Eye (tissue), 1 donor: Measurements from ENCODE around the gene HDDC3.

Source experiments
- DNase-seq: peaks from one replicate; pipeline ENCODE4 v3.0.0-alpha.2; 2015

HDDC3 gene

GRCh38 chr15:90953947-90954711 is 21.8 kb upstream of the HDDC3 start:
- peak; percentile 10 for DNase-seq

GRCh38 chr15:90952901-90953677 is 20.7 kb upstream of the HDDC3 start:
- no peak for DNase-seq

DNA sequence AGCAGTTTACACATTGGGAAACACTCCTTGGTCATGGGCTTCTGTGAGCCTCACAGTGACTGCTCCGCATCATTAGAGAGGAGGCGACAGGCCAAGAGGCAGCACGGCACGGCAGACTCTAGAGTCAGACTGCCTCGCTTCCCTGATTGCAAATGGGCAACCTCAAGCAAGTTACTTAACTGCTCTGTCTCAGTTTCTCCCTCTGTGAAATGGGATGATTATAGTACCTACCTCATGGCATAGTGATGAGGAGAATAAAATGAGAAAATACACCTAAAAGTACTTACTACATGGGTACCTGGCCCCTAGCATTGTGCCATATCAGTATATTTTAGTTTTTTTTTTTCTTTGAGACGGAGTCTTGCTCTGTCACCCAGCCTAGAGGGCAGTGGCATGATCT is 18.3 kb upstream of the HDDC3 start:
- DNase-seq: no peak

- DNase-seq: no peak
Observed at GRCh38 chr15:90949979-90950675, 17.8 kb upstream of the HDDC3 start.

- DNase-seq: no peak
Observed at GRCh38 chr15:90948506-90948905, 16.2 kb upstream of the HDDC3 start.

DNA sequence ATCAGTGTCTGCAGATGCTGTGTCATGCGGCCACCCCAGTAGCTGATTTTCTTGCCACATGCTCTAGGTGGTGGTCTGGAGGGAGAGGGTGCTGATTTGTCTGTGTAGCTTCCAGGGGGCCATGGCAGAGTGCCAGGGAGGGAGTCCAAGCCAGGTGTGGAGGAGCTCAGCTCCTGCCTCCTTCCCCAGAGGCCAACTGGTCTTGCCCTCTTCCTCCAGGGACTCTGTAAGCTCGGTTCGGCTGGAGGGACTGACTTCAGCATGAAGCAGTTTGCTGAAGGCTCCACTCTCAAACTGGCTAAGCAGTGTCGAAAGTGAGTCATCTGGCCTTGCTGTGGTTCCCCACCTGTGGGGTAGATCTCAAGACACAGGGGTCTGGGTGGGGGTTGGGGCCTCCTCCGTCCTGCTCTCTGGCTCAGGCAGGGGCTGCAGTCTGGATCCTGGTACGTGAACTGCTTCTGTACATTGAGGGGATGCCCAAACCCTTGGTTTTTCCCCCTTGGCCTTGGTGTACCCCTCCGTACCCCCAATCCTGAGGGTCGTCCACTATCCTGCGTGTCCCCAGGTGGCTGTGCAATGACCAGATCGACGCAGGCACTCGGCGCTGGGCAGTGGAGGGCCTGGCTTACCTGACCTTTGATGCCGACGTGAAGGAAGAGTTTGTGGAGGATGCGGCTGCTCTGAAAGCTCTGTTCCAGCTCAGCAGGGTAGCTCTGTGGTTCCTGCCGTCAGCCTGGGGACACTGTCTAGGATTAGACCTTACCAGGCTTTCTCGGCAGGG is 15.4 kb upstream of the HDDC3 start:
- no peak for DNase-seq

DNA sequence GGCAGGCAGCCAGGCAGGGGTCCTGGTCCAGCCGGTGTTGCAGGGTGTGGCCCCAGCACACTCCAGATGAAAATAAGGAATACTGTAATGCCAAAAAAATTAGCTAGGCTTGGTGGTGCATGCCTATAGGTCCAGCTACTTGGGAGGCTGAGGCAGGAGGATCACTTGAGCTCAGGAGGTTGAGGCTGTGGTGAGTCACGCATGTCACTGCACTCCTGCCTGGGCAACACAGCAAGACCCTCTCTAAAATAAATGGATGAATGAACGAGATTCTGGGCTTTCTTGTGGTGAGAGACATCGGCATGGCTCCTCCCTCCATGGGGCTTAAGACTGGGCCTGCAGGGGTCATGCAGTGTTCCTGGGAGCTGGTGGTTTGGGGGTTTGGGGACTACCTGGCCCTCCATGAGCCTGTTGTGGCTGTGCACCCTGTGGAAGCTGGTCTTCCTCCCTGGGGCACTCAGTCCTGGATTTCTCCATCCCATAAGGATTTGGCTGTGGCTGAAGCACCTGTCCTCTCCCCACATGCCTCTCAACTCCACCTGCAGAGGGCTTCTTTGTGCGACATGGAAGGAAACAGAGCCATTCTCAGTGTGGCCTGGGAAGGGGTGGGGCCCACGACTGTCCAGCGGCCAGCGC is 14.7 kb upstream of the HDDC3 start:
- DNase-seq: no peak

GRCh38 chr15:90946538-90946937 is 14.2 kb upstream of the HDDC3 start:
- no peak for DNase-seq

- DNase-seq: no peak
Observed at GRCh38 chr15:90945091-90945490, 12.7 kb upstream of the HDDC3 start.

DNA sequence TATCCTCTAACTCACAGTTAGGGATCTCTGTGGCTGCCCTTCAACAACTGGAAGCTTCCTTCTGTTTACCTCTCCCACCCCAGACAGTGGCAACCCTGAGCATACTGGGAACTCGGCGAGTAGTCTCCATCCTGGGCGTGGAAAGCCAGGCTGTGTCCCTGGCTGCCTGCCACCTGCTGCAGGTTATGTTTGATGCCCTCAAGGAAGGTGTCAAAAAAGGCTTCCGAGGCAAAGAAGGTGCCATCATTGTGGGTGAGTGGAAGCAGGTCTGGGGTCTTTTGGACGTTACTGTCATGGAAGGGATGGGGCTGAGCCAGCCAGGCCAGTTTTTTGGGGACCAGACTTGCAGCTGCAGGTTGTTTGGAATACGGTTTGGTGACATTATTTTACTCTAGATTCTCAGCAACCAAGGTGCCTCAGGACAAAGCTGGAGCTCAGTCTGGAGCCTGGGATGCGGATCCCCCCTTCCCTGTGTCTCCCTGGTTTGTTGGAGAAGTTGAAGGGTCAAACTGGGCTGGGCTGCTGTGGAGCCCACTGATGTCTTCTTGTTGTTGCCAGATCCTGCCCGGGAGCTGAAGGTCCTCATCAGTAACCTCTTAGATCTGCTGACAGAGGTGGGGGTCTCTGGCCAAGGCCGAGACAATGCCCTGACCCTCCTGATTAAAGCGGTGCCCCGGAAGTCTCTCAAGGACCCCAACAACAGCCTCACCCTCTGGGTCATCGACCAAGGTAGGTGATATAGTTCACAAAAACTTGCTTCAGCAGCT is 10.2 kb upstream of the HDDC3 start:
- DNase-seq: no peak

DNA sequence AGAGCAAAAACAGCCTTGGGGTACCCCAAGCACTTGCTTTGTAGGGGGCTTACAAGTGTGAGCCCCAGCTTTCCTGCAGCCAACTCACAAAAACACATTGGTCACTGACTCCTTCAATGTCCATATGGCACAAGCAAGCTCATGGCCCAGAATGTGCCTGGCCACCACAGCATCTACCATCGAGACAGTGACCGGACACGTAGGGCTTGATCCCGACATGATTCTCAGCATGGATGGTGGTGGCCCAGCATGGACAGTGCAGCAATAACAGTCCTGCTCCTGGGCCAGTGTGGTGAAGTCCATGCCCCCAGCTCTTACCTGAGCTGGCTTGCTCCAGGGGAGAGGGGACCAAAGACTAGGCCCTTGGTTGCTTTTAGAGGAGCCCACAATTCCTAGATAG is 8.7 kb upstream of the HDDC3 start:
- no peak for DNase-seq

DNA sequence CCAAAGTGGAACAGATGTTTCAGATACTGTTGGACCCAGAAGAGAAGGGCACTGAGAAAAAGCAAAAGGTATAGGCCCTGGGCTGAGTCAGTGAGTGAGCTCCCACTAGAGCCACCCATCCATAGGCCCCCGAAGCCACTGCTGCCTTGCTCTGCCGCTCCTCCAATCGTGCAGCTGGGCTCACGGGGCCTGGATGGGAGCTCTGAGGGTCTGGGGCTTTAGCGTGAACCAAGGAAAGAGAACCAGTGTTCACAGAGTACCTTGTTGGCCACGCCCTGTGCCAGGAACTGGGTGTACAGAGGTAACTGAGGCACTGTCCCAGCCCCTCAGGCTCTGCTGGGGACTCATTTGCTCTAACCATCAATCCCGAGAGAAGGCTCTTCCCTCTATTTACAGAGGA is 7.4 kb upstream of the HDDC3 start:
- DNase-seq: no peak

- no peak for DNase-seq
Observed at GRCh38 chr15:90938261-90938660, 5.9 kb upstream of the HDDC3 start.

GRCh38 chr15:90936823-90937222 is 4.5 kb upstream of the HDDC3 start:
- no peak for DNase-seq

GRCh38 chr15:90934949-90935751 is 2.8 kb upstream of the HDDC3 start, which contains the start of gene UNC45A:
UNC45A (plus strand) TSS chr15:90935285; CDS start chr15:90935325, 40 bp downstream.
- peak; percentile 96 for DNase-seq

GRCh38 chr15:90934256-90934948 is 2.1 kb upstream of the HDDC3 start:
- peak; percentile 94 for DNase-seq

DNA sequence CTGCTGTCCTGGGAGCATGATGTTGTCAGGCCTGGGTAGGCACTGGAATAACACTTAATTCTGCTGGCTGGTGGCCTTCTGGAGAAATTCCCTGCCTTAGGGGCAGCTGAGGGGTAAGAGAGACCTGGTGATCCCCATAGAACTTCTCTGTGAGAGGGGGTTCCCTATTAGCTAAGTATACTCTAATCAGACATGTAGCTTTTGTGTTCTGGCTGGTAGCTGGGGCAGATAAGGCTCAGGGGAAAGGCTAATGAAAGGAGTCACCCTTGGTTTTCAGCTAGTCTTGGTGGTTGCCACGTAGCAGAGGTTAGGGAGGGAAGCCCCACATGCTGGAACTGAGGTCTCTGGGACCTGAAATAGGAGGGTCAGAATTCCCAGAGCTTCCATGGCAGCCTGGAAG is 952 bp upstream of the HDDC3 start:
- no peak for DNase-seq

- DNase-seq: no peak
Observed at GRCh38 chr15:90932660-90932991, 277 bp upstream of the HDDC3 start.

- no peak for DNase-seq
Observed at GRCh38 chr15:90931575-90931827, 848 bp downstream of the HDDC3 start.

DNA sequence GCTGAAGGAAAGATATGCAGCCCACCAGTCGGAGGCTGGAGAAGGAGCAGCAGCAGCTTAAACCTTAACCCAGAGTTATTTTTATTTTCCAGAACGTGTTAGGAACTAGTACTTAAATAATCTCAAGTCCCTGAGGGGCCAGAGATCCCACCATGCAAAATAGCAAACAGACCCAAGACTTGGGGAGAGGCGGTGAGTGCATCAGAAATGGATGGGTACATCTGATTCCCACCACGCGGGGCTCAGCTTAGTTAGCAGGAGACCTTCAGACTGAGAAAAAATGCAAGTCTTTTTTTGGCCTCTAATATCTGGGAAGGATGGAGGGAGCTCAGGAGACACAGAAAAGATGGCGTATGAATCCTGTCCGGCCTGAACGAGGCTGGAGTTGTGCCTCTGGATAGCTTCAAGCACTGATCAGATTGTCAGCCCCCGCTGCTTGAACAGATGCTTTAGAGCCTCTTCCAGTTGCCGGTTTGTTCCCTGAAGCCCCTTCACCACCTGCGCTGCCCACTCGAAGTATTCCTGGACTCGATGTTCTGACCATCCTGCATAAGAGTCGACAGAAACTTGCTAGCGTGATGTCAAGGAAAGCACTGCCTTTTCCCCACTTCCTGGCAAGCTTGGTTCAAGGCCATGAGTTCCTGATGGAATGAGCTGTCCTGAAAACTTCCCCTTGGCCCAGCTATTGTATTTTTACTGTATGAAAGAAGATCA is 1.3 kb downstream of the HDDC3 start:
- DNase-seq: no peak
